K562 (cell line): Measurements from ENCODE around the gene RBM34. TPM values are rescaled to one million over a fixed set of nuclear protein-coding genes. Genes with fewer than 3 reads are reported as not detected.

Experiments
- ATAC-seq: fragments of 200-7000 bp; cut with Tn5 transposase; 3 replicates; pipeline ENCODE4 v1.9.1; 2020; ENCODE audit warnings: moderate library complexity
- BruUV-seq: library from RNA; stranded (reverse); fragments of 400-500 nt; replicated peaks from 2 replicates; lab custom pipeline; 2021; lab: Mats Ljungman, UMichigan
- CTCF ChIA-PET: fragments of 300-600 bp; formaldehyde crosslinking; extraction: SDS; loops from one replicate; lab custom pipeline; 2021; ENCODE audit warnings: low intra/inter-chr PET ratio; lab: Yijun Ruan, JAX
- POLR2A ChIA-PET: fragments of 300-600, 350-650 bp; sonication (Branson Sonifier 250); formaldehyde crosslinking; extraction: SDS; loops from one replicate; lab custom pipeline; 2021; ENCODE audit warnings: antibody characterized with exemption, inconsistent platforms; lab: Yijun Ruan, JAX
- DNase-seq, 4 experiments: peaks; one replicate each; pipeline versions ENCODE4 v3.0.0 to v3.0.0-alpha.2; 2011 to 2018; ENCODE audit warnings: low spot score in 3 of 4, mixed read lengths in 3 of 4; ENCODE audit errors: extremely low read depth in 1 of 4
- FAIRE-seq: peaks from 2 replicates; lab custom pipeline; 2011; peaks lifted over from hg19 to GRCh38; lab: Jason Lieb, UNC
- H2AFZ ChIP-seq: 2 replicates; pipeline ENCODE4 v1.6.0; 2011; ENCODE audit warnings: low read depth, low read length, control low read depth, inconsistent platforms
- H3K27ac ChIP-seq: fragments of 200-600 bp; 3 replicates; pipeline ENCODE4 v1.8.0; 2011; ENCODE audit warnings: low read depth, mild to moderate bottlenecking, control low read depth, inconsistent platforms, low read length, moderate library complexity, mixed read lengths; ENCODE audit errors: extremely low read depth
- H3K27me3 ChIP-seq, 2 experiments: fragments of 300-600 bp in 1 of 2; 2 replicates in 1 of 2; 3 replicates in 1 of 2; pipeline versions ENCODE4 v1.6.0 to v1.8.0; 2011; ENCODE audit warnings: inconsistent platforms in 2 of 2, low read length in 2 of 2, mild to moderate bottlenecking in 1 of 2, mixed read lengths in 1 of 2, moderate library complexity in 1 of 2; ENCODE audit not compliant: control insufficient read depth in 2 of 2, insufficient read depth in 2 of 2
- H3K36me3 ChIP-seq: fragments of 300-600 bp; 3 replicates; pipeline ENCODE4 v1.8.0; 2011; ENCODE audit warnings: mild to moderate bottlenecking, low read length, inconsistent platforms; ENCODE audit not compliant: control insufficient read depth, insufficient read depth
- H3K4me1 ChIP-seq, 2 experiments: fragments of 200-600 bp in 1 of 2; replicated peaks in 1 of 2; 2 replicates in 1 of 2; 3 replicates in 1 of 2; pipeline versions ENCODE4 v1.5.1 to v1.8.0; 2011; ENCODE audit warnings: inconsistent platforms in 2 of 2, low read length in 2 of 2, mild to moderate bottlenecking in 1 of 2, mixed read lengths in 1 of 2, moderate library complexity in 1 of 2; ENCODE audit not compliant: control insufficient read depth in 2 of 2, insufficient read depth in 2 of 2
- H3K4me2 ChIP-seq: 2 replicates; pipeline ENCODE4 v1.6.1; 2011; ENCODE audit warnings: low read length, control low read depth, inconsistent platforms, mixed read lengths; ENCODE audit not compliant: insufficient read depth
- H3K4me3 ChIP-seq: fragments of 200-600 bp; sonication (generic), shearing (Covaris generic); 2 replicates; pipeline ENCODE4 v1.5.1; 2016; ENCODE audit warnings: control low read depth, inconsistent platforms
- H3K79me2 ChIP-seq: fragments of 200-600 bp; 3 replicates; pipeline ENCODE4 v1.8.0; 2011; ENCODE audit warnings: low read length, inconsistent platforms; ENCODE audit not compliant: control insufficient read depth, insufficient read depth
- H3K9ac ChIP-seq, 2 experiments: 2 replicates each; pipeline versions ENCODE4 v1.6.0 to v1.6.1; 2011; ENCODE audit warnings: low read depth in 2 of 2, low read length in 2 of 2, control low read depth in 1 of 2, inconsistent platforms in 1 of 2, mild to moderate bottlenecking in 1 of 2, mixed read lengths in 1 of 2; ENCODE audit not compliant: insufficient read depth in 1 of 2
- H3K9me1 ChIP-seq: one replicate; pipeline ENCODE4 v1.6.0; 2011; ENCODE audit warnings: inconsistent platforms, mild to moderate bottlenecking, low read length, moderate library complexity; ENCODE audit not compliant: control insufficient read depth, insufficient read depth
- H3K9me3 ChIP-seq: replicated peaks from 2 replicates; pipeline ENCODE4 v1.5.1; 2011; ENCODE audit warnings: low read depth, low read length, inconsistent platforms; ENCODE audit not compliant: control insufficient read depth, insufficient read depth
- H4K20me1 ChIP-seq: replicated peaks from 2 replicates; pipeline ENCODE4 v1.6.1; 2011; ENCODE audit warnings: low read length, inconsistent platforms, mixed read lengths; ENCODE audit not compliant: control insufficient read depth, insufficient read depth
- GTF2A2 ChIP-seq: IDR thresholded peaks from 2 replicates; pipeline ENCODE4 v1.6.1; 2016; ENCODE audit warnings: mild to moderate bottlenecking, missing genetic modification characterization, missing compliant biosample characterization
- GTF2F1 ChIP-seq: IDR thresholded peaks from 2 replicates; pipeline ENCODE4 v1.6.1; 2011; ENCODE audit warnings: low read depth, low read length, improper control_type of control experiment
- PCBP1 ChIP-seq: fragments of 200-400 bp; formaldehyde crosslinking; IDR thresholded peaks from 2 replicates; pipeline ENCODE4 v1.6.1; 2018; ENCODE audit warnings: mild to moderate bottlenecking, low read depth, low read length; ENCODE audit not compliant: poor library complexity, severe bottlenecking
- ZNF316 ChIP-seq: fragments of 450-650 bp; IDR thresholded peaks from 2 replicates; pipeline ENCODE4 v1.6.1; 2016
- WGBS: fragments of 100-300 bp; shearing (Covaris generic); methylation state at CpG from one replicate; pipeline ENCODE4 v1.1.6; 2016; ENCODE audit warnings: low coverage, mixed read lengths; ENCODE audit not compliant: insufficient coverage; ENCODE audit errors: missing lambda C conversion rate; 5-methylcytosine and 5-hydroxymethylcytosine counted together
- in situ Hi-C: fragments of 300-500 bp; cut with MboI; formaldehyde crosslinking; loops from 4 replicates; pipeline ENCODE4 v1.15.0; 2018; ENCODE audit warnings: inconsistent platforms, mixed read lengths
- intact Hi-C: fragments of 100-400 bp; cut with micrococcal nuclease; formaldehyde crosslinking; loops from 2 replicates; pipeline ENCODE4 v1.14.2; 2022
- polyA plus RNA-seq, 8 experiments: library from polyadenylated mRNA; depleted of rRNA in 4 of 8; stranded (reverse) in 5 of 8; unstranded in 3 of 8; fragments of >200 nt; fragmentation: Nextera tagmentation in 2 of 8; fragmentation: Illumina TruSeq in 1 of 8; extraction: Ambion mirVana in 2 of 8; extraction: Trizol in 1 of 8; gene quantifications; 2 replicates each; pipeline versions ENCODE4 v1.2.1 to v1.2.3, GENCODE V29; 2011 to 2014; ENCODE audit warnings: inconsistent platforms in 1 of 8, missing spikeins in 1 of 8
- total RNA-seq, 7 experiments: library from RNA; depleted of rRNA in 6 of 7; stranded (reverse); fragments of >200 nt in 6 of 7; fragmentation: Illumina TruSeq in 2 of 7; extraction: Trizol in 2 of 7; gene quantifications; 2 replicates each; pipeline versions ENCODE4 v1.2.1 to v1.2.3, GENCODE V29; 2011 to 2021; ENCODE audit warnings: low replicate concordance in 1 of 7
- TF ChIP-seq, protein P1 (sequence below): fragments of 250-450 bp; sonication (Bioruptor Pico); IDR thresholded peaks from 2 replicates; pipeline ENCODE4 v1.5.0; 2021

RBM34 gene
- total and polyA plus RNA-seq, 9 of the 15 experiments (the other 6 are each of a cell fraction or from before 2014, with no cell fraction given): 64.0 to 178 (median 124) TPM

DNA sequence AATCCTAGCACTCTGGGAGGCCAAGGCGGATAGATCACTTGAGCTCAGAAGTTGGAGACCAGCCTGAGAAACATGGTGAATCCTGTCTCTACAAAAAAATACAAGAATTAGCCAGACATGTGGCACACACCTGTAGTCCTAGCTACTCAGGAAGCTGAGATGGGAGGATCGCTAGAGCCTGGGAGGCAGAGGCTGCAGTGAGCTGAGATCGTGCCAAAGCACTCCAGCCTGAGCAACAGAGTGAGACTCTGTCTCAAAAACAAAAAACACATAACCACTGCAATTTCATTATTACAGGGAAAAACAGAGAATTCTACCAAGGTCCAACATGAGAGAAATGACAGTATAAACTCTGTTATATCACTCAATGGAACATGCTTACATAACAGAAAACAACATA lies 28.0 kb downstream of the RBM34 start:
- no peak for DNase-seq
- H3K9me1 ChIP-seq: no peaks in the 10 kb centered on the region
- WGBS: 98% methylated on average over 3 of the region's 3 CpGs
- POLR2A ChIA-PET: interaction anchor here (0.6 to 2.8 kb wide), 8 partner anchors 10 to 433 kb away, joined by 3 to 13 read pairs (median 4); partner anchors contain the start of gene RBM34
- no peak overlapping the region for H2AFZ ChIP-seq
- no peaks in the 10 kb centered on the region for H3K27me3 ChIP-seq
- no peak overlapping the region for H3K9ac ChIP-seq
- H3K4me1 ChIP-seq: peaks cover 3% of the 10 kb centered on the region in 2 experiments; a peak in 4 of 5 replicates
- intact Hi-C loops: no loop called here
- no peak overlapping the region for H3K4me2 ChIP-seq
- FAIRE-seq: no peak
- H3K4me3 ChIP-seq: no peak overlapping the region
- peaks cover 63% of the 10 kb centered on the region for H3K36me3 ChIP-seq
- CTCF ChIA-PET: no interaction called here
- peaks cover 10% of the 10 kb centered on the region for H3K79me2 ChIP-seq
- H3K9me3 ChIP-seq: no peaks in the 10 kb centered on the region
- no TSS peak for BruUV-seq
- in situ Hi-C loops: no loop called here
- no peaks in the 10 kb centered on the region for H4K20me1 ChIP-seq
- H3K27ac ChIP-seq: no peak overlapping the region
- no peak for ATAC-seq
- TF ChIP-seq, protein P1, sequence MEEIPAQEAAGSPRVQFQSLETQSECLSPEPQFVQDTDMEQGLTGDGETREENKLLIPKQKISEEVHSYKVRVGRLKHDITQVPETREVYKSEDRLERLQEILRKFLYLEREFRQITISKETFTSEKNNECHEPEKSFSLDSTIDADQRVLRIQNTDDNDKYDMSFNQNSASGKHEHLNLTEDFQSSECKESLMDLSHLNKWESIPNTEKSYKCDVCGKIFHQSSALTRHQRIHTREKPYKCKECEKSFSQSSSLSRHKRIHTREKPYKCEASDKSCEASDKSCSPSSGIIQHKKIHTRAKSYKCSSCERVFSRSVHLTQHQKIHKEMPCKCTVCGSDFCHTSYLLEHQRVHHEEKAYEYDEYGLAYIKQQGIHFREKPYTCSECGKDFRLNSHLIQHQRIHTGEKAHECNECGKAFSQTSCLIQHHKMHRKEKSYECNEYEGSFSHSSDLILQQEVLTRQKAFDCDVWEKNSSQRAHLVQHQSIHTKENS (CRISPR knock-in tag): no peak
- TF ChIP-seq GTF2A2 (tag) (no peak), ZNF316 (peak; percentile 25; the same call in 1 of the 2 replicates), PCBP1 (no peak), GTF2F1 (no peak)
